Heart left ventricle (tissue), 16 donors: ENCODE data around the gene ZBTB40. TPM values are rescaled to one million over a fixed set of nuclear protein-coding genes. Genes with fewer than 3 reads are reported as not detected.

Source experiments
- ATAC-seq, 4 donors: fragments of 200-7000 bp; cut with Tn5 transposase; one replicate each; pipeline ENCODE4 v1.9.1; 2020 to 2022; ENCODE audit warnings: moderate library complexity in 4 of 4, mild to moderate bottlenecking in 3 of 4, moderate number of reproducible peaks in 1 of 4
- DNase-seq, 5 donors: peaks; one replicate each; pipeline ENCODE4 v3.0.0-alpha.2; 2020
- H3K27ac ChIP-seq, 12 donors: fragments of 200-600 bp; sonication (generic) in 4 of 12; one replicate each; pipeline versions ENCODE4 v1.5.0 to v1.8.0; 2016 to 2022; ENCODE audit warnings: mild to moderate bottlenecking in 2 of 12
- H3K27me3 ChIP-seq, 9 donors: fragments of 200-600 bp; sonication (generic) in 2 of 9; one replicate each; pipeline versions ENCODE4 v1.5.1 to v1.8.0; 2016 to 2022; ENCODE audit warnings: mild to moderate bottlenecking in 3 of 9
- H3K36me3 ChIP-seq, 9 donors: fragments of 200-600 bp; sonication (generic) in 2 of 9; one replicate each; pipeline versions ENCODE4 v1.5.0 to v1.8.0; 2018 to 2022; ENCODE audit warnings: mild to moderate bottlenecking in 2 of 9
- H3K4me1 ChIP-seq, 12 donors: fragments of 200-600 bp; sonication (generic) in 4 of 12; one replicate each; pipeline versions ENCODE4 v1.5.0 to v1.8.0; 2016 to 2022; ENCODE audit warnings: mild to moderate bottlenecking in 3 of 12
- H3K4me3 ChIP-seq, 12 donors: fragments of 200-600 bp; sonication (generic) in 4 of 12; one replicate each; pipeline versions ENCODE4 v1.5.0 to v1.8.0; 2017 to 2022; ENCODE audit warnings: mild to moderate bottlenecking in 9 of 12, moderate library complexity in 4 of 12
- H3K9me3 ChIP-seq, 12 donors: fragments of 200-600 bp; sonication (generic) in 4 of 12; one replicate each; pipeline versions ENCODE4 v1.5.0 to v1.8.0; 2016 to 2022; ENCODE audit warnings: mild to moderate bottlenecking in 1 of 12
- CTCF ChIP-seq, 12 donors: fragments of 200-600 bp; sonication (generic) in 4 of 12; IDR thresholded peaks; one replicate each; pipeline versions ENCODE4 v1.5.0 to v1.8.0; 2018 to 2022; ENCODE audit warnings: antibody characterized with exemption in 12 of 12, mild to moderate bottlenecking in 5 of 12
- POLR2A ChIP-seq, 2 donors: fragments of 450-650 bp; IDR thresholded peaks; one replicate each; pipeline ENCODE4 v1.6.1; 2017; ENCODE audit warnings: antibody characterized with exemption in 2 of 2, mild to moderate bottlenecking in 2 of 2, moderate library complexity in 2 of 2
- WGBS, 4 donors: extraction: QIAGEN DNeasy Blood & Tissue Kit in 2 of 4; methylation state at CpG; one replicate each; pipeline versions ENCODE4 v1.1.5 to v1.1.7; 2013 to 2018; 5-methylcytosine and 5-hydroxymethylcytosine counted together
- intact Hi-C, 10 donors: fragments of 100-400 bp; cut with DNase I; formaldehyde crosslinking; loops; one replicate each; pipeline versions ENCODE4 v1.11.1 to v1.14.2; 2022
- polyA plus RNA-seq, 2 donors: library from polyadenylated mRNA; stranded (reverse); fragments of 200-250 nt; gene quantifications; one replicate each; pipeline ENCODE4 v1.2.3, GENCODE V29; 2013
- total RNA-seq, 9 donors: library from RNA; depleted of rRNA in 2 of 9; stranded (reverse); fragments of >200 nt in 2 of 9; fragmentation: NEBNext Ultra II Directional in 3 of 9; extraction: Animal tissue kit (Norgen Biotek cat#: 25700) in 3 of 9; gene quantifications; one replicate each; pipeline versions ENCODE4 v1.1.0 to v1.2.4, GENCODE V29; 2016 to 2023
- donor health status: ischemic (EF 13 %, LVEDD 7.1; RV severe dilation, severe dysfunction).
- donor health status: healthy with polysubstance abuse.
- donor health status: DM: no; HTN: yes; CAD: no.
- donor health status: DM: no; HTN: no; CAD: no.
- donor health status: ischemic (EF 25% LVEDD 6.9; RV normal size, moderate dysfunction).
- donor health status: ischemic (EF 25% LVEDD 5.7; RV mildly dilated, moderate dysfunction).
- donor health status: healthy.
- donor health status: DM: yes; HTN: yes; CAD: no.
- donor health status: ischemic (EF 35%, LVEDD 5.7; RV mildly dilated, moderate dysfunction).
- donor health status: nonischemic (EF 11% LVEDD 7.7; RV severe dilation, severe dysfunction).
- donor health status: DM: yes; HTN: yes; CAD: no.
- donor health status: PGD.
- donor health status: ischemic (EF 29% LVEDD 5.4; RV normal size, mild dysfunction).
- donor health status: nonischemic (EF 23%, LVEDD 6.1; RV moderate dilation, normal function).

ZBTB40 gene
- total and polyA plus RNA-seq, 11 donors, result 4.6 to 17.7 (median 15.1) TPM

- DNase-seq, result no peak
- TF ChIP-seq POLR2A (IDR thresholded peaks at IDR 0.05) (no peak), CTCF (IDR thresholded peaks at IDR 0.05) (no peak)
- Histone ChIP-seq H3K9me3 (no peaks in the 10 kb centered on the region), H3K27me3 (no peaks in the 10 kb centered on the region), H3K27ac (no peak overlapping the region), H3K4me3 (no peak overlapping the region), H3K4me1 (peaks cover 0 to 52% (median 26%) of the 10 kb centered on the region in 12 donors), H3K36me3 (peaks cover 0 to 41% (median 11%) of the 10 kb centered on the region in 9 donors)
- ATAC-seq, result no peak
- intact Hi-C loops, result loop anchor here in 1 of 10 donors (5.0 kb wide), 1 partner anchor 74 kb away; no protein-coding TSS in a partner anchor
- WGBS, 4 donors, result 96 to 98% (median 97%) methylated on average over 7 of the region's 7 CpGs
Measured at GRCh38 chr1:22496536-22497160, 45.0 kb downstream of the ZBTB40 start.

GRCh38 chr1:22498463-22498862 is 46.8 kb downstream of the ZBTB40 start:
- no peak overlapping the region for H3K27ac ChIP-seq
- no peaks in the 10 kb centered on the region for H3K9me3 ChIP-seq
- no peak overlapping the region for H3K4me3 ChIP-seq
- H3K4me1 ChIP-seq, result peaks cover 0 to 49% (median 23%) of the 10 kb centered on the region in 12 donors
- 75 to 98% (median 88%) methylated on average over 2 of the region's 2 CpGs for WGBS, 4 donors
- no peak for TF ChIP-seq CTCF (IDR thresholded peaks at IDR 0.05)
- no peak for TF ChIP-seq POLR2A (IDR thresholded peaks at IDR 0.05)
- intact Hi-C loops, result loop anchor here in 1 of 10 donors (5.0 kb wide), 1 partner anchor 76 kb away; no protein-coding TSS in a partner anchor
- DNase-seq (no peak), ATAC-seq (no peak)
- H3K27me3 ChIP-seq, result no peaks in the 10 kb centered on the region
- peaks cover 0 to 34% (median 15%) of the 10 kb centered on the region in 9 donors for H3K36me3 ChIP-seq

GRCh38 chr1:22500058-22500457 is 48.4 kb downstream of the ZBTB40 start:
- no peak for ATAC-seq
- Histone ChIP-seq H3K27ac (peak overlapping the region in 6 of 12 donors; percentile 1 to 61 (median 8)), H3K4me1 (peaks cover 0 to 42% (median 18%) of the 10 kb centered on the region in 12 donors), H3K27me3 (no peaks in the 10 kb centered on the region), H3K36me3 (peaks cover 0 to 34% (median 11%) of the 10 kb centered on the region in 9 donors), H3K4me3 (no peak overlapping the region), H3K9me3 (no peaks in the 10 kb centered on the region)
- TF ChIP-seq POLR2A (IDR thresholded peaks at IDR 0.05) (no peak), CTCF (IDR thresholded peaks at IDR 0.05) (no peak)
- intact Hi-C loops, result loop anchor here in 1 of 10 donors (5.0 kb wide), 1 partner anchor 48 kb away; the partner anchor contains the start of gene ZBTB40
- WGBS, 4 donors, result 77 to 95% (median 86%) methylated on average over 4 of the region's 4 CpGs
- DNase-seq, result no peak

- intact Hi-C loops, result loop anchor here in 1 of 10 donors (5.0 kb wide), 1 partner anchor 48 kb away; the partner anchor contains the start of gene ZBTB40
- TF ChIP-seq POLR2A (IDR thresholded peaks at IDR 0.05) (no peak), CTCF (IDR thresholded peaks at IDR 0.05) (no peak)
- Histone ChIP-seq H3K27ac (peak overlapping the region in 6 of 12 donors; percentile 1 to 61 (median 8)), H3K36me3 (peaks cover 0 to 38% (median 13%) of the 10 kb centered on the region in 9 donors), H3K9me3 (no peaks in the 10 kb centered on the region), H3K4me1 (peaks cover 0 to 38% (median 15%) of the 10 kb centered on the region in 12 donors), H3K4me3 (no peak overlapping the region), H3K27me3 (no peaks in the 10 kb centered on the region)
- peak in 3 of 4 donors; percentile 56 to 68 (median 62) for ATAC-seq
- peak in 3 of 5 donors; percentile 20 to 43 (median 41) for DNase-seq
- WGBS, 4 donors, result 21 to 24% (median 21%) methylated on average over 6 of the region's 6 CpGs
Measured at GRCh38 chr1:22500471-22500870, 48.8 kb downstream of the ZBTB40 start.
